HG02870 (cell line): ENCODE results near the gene HEXD.
"Not testable (repeated sequence)": the region's sequence is repeated elsewhere in the genome, so short reads cannot be mapped to it uniquely, and the experiment has no call there.

Source experiments
- ATAC-seq: cut with Tn5 transposase; IDR thresholded peaks from one replicate; pipeline ENCODE4 v1.9.1; 2021; ENCODE audit warnings: mild to moderate bottlenecking, moderate library complexity; ENCODE audit not compliant: unreplicated experiment

The HEXD gene

DNA sequence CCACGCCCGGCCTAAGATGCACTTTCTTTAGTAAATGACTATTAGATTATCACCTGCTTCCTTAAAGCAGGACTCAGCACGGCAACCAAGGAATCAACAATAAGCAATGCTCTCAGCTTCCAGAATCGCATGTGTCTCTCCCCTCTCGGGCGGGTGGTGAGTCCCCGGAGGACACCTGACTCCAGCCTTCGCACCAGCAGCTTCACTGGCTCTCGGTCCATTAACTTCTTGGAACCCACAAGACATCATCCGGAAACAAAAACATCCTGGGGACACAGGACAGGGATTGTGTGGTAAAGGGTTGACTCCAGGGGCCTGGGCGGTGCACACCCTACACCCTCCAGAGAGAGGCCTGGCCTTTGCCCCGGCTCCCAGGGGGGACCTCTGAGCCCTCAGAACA, 23.9 kb upstream of the HEXD start:
- no peak for ATAC-seq

DNA sequence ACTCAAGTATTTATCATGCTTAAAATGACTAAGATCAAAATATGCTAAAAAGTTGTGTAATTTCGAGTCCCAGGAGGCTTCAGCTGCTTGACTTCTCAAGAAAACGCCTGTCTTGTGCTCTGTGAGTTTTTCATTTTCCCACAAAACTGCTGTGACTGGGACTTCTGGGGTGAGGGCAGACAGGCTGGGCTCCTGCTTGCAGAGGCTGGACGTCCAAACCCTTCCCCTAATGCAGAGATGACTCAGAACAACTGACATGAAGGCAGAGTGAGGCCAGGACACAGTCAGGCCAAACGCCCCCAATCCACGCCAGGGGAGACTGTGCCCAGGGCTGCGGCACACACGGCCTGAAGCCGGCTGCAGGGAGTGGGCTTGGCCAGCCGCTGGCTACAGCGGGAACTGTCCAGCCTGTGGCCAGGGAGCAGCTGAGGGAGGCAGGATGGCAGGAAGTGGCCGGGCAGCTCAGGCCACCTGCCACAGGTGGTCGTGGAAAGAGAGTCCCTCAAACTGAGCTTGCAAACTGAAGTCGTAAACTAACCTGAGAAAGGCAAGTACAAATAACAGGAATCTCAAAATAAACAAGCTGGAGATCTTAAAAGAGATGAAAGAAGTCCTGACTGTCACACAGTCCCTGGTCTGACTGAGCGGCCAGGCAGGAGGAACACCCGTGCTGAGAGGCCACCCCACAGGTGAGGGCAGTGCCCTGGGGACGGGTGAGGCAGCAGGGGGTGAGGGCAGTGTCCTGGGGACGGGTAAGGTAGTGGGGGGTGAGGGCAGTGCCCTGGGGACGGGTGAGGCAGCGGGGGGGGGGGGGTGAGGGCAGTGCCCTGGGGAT, 21.3 kb upstream of the HEXD start:
- no peak for ATAC-seq

DNA sequence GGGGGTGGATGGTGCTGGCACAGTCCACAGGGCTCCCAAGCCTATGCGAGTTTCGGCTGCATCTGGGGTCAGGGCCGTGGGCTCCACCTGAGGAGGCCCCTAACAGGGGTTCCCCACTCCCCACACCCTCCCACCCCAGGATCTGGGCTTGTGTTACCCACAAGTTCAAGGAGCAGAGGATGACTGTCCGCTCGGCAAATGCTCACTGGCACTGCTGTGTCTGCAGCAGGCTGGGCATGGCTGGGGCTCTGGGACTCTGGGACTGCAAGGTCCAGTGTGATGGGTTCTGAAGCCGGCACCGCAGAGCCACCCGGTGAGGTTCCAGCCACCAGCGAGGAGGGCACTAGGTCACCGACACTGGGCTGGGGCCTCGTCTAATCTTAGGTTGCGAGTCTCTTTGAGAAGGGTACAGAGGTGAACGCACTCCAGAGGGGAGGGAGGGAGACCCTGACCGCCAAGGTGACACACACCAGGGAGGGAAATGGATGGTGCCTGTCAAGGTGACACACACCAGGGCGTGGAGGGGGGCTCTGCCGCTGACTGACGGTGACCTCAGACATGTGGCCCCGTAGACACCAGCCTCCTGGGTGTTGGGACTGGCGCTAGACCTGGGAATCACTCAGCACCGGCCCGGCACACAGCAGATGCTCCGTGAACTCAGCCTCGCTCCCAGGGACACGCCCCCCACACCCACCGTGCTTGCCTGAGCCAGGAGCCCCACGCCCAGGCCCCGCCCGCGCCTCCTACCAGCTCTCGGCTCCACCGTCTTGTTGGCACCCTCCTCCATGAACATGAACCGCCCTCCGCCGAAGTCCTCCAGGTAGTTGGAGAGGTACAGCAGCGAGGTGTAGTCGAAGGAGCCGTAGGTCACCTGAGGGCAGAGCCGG, 20.5 kb upstream of the HEXD start:
- ATAC-seq = no peak

DNA sequence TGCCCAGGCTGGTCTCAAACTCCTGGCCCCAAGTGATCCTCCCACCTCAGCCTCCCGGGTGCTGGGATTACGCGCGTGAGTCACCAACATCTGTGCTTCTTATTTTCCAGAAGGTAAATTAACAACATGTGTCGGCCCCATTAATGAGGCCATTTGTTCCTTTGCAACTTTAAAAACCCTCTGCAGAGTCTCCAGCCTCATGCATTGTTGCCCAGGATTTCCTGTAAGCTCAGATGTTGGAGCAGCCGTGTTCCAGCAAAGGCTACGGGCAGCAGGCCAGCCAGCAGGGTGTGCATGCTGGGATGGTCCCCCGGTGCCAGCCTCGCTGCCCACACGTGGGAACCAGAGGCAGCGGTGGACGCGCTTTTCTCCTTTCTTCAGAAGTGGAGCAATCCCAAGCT, 19.1 kb upstream of the HEXD start:
- no peak for ATAC-seq

DNA sequence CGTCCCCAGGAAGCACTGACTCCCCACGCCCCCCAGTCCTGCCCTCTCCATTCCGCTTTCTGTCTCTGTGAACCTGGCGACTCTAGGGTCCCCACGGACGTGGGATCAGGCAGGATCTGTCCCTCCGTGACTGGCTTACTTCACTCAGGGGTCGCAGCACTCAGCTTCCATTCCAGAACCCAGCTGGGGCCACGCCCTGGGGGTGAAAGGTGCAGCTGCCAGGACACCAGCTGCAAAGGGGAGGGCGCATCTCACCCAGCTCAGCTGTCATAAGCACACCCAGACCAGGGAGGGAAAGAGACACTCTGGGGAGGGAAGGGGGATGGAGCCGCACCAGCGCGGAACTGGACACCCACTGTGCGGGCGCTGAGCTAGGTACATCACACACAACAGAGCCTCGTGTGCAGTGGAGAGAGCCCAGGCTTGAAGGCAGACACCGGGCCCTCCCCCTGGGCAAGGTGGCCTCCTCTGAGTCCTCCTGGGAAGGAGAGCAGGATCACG, 18.5 kb upstream of the HEXD start:
- no peak for ATAC-seq

DNA sequence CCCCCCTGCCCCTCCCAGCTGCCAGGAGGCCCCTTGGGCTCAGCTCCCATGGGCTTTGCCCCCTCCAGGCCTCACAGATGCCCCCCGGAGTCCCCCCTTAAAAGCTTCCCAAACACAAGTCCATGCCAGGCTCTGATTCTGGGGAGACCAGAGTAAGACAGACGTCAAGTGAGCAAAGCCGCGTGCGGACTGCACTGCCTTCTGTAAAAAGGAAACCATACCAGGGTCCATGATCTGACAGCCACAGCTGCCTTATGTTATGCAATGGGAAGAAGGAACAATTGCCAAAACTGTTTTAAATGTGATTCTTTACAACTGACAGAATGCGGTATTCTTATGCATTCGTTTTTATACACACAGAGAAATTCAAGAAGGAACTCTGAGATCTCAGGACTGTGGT, 17.9 kb upstream of the HEXD start:
- no peak for ATAC-seq

DNA sequence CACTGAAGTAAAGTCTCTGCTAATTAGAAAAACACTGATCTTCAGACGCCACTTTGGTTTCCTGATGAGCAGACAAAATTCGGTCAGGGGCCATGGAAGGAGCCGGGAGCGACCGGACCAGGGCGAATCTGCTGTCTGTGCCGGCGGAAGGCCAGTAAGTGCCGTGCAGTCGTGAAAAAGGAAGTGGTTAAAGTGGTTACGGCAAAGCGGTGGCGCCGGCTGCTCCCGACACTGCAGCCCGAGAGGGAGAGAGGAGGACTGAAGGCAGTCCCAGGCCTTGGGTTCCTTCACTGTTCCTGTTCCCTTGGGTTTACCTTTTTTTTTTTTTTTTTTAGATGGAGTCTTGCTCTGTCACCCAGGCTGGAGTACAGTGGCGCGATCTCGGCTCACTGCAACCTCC, 17.3 kb upstream of the HEXD start:
- ATAC-seq = no peak

DNA sequence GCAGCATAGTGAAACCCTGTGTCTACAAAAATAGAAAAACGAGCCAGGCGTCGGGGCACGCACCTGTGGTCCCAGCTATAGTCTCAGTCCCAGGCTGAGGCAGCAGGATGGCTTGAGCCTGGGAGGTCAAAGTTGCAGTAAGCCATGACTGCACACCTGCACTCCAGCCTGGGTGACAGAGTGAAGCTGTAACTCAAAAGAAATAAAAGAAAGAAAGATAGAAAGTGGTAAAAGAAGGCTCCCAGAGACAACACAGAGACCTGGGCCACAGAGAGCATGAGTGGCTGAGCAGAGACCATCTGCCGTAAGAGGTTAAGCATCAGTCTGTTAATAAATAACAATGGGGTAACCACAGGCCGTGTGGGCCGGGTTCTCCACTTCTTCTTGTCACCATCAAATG, 15.3 kb upstream of the HEXD start:
- ATAC-seq = no peak

DNA sequence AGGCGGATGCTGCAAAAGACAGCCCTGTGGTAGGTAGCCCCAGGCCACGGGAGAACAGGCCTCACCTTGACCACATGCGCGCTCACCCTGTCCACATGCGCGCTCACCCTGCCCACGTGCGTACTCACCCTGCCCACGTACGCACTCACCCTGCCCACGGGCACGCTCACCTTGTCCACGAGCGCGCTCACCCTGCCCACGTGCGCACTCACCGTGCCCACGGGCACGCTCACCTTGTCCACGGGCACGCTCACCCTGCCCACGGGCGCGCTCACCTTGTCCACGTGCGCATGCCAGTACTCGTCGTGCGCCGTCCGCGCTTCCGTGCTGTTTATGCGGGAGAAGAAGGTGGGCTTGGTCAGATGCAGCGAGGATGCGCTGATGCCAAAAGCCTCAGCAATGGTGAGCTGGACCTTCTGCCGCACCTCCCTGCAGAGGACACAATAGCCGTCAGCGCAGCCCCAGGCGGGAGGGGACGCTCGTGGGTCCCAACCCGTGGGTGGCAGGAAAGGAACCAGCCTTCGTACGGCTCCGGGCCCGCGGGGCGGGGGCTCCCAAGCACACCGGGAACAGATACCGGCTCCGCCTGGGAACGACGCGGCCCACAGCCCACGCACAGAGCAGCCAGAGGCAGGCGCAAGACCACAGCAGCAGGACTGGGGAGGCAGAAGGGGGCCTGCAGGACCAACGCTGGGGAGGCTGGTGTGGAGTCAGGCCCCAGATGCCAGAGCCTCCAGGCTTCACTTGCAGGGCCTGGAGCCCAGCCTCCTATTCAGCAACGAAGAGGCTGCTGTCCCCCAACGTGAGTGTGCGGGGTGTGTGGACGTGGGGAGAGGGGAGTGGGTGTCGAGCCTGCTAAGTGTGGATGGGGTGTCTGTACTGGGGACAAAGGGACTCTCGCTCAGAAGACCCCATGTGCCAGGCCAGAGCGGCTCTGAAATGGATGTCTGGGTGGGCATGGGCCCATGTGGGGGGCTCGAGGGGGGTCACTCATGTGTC, 14.2 kb upstream of the HEXD start:
- ATAC-seq = no peak

DNA sequence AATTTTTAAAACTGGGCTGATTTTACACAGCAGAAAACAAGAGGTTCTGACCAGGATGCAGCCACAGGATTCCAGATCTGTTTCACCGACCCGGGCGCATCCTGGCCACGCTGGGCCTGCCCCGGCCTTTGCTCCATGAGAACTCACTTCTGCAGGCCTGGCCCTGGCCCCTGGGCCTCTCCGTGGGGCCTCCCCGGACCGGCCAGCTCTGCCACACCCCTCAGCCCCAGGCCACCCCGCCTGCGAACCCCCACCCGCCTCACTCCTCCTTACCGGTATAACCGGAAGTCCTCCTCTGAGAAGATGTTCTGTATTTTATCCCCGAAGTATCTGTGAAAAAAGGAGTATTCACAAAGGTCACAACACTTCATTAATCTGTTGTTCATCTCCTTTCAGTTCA, 13.1 kb upstream of the HEXD start:
- no peak for ATAC-seq

DNA sequence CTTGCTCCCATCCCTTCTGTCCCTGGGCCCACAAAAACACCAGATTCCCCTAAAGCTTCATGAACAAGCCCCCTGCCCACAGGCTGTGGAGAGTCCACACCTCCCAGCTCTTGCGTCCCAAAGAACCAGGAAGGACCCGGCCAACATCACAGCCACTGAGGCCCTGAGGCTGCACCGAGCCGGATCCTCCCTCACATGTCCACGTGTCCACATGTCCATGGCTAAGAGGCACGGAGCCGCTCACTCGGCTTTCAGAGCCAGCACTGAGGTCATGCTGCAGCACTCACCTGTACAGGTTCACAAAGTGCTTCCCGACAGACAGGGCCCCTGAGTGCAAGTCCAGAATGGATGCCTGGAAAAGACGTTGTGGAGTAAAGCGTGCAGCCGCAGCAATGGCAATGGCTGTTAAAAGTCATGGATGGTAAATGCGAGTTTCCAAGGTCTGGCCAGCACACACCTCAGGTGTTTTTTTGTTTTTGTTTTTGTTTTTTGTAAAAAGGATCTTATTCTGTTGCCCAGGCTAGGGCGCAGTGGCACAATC, 11.9 kb upstream of the HEXD start:
- no peak for ATAC-seq

DNA sequence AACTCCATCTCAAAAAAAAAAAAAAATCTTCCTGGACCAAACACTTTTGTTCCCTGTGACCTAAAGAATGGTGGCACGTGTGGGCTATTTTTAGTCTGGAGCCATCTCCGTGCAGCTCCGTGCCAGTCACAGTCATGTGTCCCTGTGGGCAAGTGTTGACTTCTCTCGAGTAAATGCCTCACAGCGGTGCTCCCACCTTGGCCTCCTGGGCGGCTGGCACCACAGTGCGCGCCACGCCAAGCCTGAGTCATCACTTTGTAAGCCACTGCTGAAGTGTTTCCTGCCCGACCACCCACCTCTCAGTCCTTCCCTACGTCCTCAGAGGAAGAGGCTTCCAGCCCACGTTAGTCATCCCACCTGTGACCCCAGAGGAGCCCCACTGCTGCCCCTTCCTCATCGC, 10.9 kb upstream of the HEXD start:
- ATAC-seq = no peak

DNA sequence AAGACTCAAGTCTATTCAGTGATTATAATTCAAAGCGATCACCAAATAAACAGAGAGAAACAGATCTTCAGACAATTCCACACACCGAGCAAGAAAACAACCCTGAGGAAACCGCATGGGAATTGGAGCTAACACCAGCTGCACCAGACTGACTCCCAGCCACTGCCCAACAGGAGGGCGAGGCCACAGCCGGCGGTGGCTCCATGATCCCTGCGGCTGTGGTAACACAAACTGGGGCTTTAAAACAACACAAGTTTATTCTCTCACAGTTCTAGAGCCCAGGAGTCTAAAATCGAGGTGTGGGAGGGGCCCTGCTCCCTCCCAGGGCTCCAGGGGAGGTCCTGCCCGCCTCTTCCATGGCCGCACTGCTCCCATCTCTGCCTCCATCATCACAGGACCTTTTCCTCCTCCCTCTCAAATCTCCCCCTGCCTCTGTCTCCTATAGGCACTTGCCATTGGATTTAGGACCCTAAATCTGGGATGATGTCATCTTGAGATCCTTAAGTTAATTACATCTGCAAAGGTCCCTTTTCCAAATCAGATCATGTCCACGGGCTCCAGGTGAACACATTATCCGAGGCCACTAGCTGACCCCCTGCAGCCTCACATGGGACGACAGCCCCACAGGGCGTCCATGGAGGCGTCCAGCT, 9.7 kb upstream of the HEXD start:
- ATAC-seq = no peak

DNA sequence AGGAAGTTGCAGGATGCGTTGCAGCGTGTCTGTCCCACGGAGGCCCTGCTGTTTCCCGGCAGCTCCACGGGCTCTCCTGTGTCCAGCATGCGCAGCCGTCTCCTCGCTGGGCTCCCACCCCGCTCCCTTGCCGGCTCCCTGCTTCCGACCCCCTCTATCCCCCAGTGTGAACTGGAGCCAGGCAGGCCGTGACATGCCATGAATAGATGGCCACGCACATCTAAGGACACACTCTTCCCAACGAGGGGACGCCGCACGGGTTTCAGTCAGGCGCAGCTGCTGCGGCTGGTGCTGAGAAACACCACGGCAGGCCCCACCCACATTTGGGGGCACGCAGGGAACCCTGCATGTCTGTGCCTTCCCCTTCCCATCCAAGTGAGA, 9.2 kb upstream of the HEXD start:
- ATAC-seq = no peak

DNA sequence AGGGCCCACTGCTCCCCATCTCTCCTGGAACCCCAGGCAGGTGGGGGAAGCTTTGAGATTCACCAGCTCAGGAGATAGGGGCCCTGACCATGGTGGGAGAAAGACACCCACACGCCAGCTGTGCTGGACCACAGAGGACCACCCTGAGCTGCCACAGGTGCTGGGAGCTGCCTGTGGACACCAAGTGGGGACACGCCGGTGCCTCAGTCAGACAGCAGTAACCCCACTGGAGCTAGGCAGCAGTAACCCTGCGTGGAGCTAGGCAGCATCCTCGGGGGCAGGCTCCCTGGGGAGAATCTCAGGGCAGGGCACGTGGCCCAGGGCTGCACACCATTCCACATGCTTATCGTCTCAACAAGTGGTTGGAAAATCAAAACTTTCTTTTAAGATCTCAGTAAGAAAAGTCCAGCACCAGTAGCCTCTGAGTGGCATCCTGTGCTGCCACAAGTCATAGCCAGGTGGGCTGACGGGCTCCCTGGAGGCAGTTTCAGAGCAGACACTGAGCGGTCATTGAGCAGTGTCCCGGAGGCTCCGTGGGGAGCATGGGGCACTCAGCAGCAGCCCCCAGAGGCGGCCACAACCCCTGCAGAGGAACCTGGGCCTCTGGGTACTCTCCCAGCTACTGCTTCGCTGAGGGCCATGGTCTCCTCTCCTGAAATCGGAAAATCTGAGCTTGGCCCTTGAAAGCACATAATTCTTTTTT, 8.0 kb upstream of the HEXD start:
- ATAC-seq = no peak

DNA sequence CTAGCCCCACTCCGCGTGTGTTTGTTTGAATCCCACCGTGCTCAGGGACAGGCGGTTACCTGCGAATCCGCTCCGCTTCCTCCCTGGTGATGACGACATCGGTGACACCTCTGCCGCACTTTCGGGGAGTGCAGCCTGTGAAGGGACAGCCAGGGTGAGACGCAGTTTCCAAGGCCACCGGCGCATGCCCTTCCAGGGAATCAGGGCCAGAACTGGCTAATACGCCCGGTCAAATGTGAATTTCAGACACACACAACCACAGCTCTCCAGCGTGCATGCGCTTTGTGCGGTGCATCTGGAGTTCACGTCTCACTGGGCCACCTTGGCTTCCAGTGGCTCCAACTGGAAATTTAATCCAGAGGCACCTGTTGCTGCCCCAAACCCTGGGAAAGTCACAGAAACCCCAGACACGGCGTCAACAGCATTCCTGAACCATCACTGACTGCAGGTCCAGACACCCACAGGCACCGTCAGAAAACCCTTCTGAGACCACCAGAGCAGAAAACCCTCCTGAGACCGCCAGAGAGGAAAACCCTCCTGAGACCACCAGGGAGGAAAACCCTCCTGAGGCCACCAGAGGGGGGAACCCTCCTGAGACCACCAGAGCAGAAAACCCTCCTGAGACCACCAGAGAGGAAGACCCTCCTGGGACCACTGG, 6.6 kb upstream of the HEXD start:
- no peak for ATAC-seq

DNA sequence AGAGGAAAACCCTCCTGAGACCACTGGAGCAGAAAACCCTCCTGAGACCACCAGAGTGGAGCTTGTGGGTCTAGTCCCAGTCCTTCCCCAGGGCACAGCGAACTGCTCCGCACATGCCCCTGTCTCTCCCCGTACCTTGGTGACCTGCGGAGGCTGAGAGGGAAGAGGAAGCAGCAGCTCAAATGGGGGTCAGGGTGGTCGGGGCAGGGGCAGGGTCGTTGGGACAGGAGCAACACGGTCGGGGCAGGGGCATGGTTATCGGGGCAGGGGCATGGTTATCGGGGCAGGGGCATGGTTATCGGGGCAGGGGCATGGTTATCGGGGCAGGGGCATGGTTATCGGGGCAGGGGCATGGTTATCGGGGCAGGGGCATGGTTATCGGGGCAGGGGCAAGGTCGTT, 6.1 kb upstream of the HEXD start:
- ATAC-seq = not testable (repeated sequence)

DNA sequence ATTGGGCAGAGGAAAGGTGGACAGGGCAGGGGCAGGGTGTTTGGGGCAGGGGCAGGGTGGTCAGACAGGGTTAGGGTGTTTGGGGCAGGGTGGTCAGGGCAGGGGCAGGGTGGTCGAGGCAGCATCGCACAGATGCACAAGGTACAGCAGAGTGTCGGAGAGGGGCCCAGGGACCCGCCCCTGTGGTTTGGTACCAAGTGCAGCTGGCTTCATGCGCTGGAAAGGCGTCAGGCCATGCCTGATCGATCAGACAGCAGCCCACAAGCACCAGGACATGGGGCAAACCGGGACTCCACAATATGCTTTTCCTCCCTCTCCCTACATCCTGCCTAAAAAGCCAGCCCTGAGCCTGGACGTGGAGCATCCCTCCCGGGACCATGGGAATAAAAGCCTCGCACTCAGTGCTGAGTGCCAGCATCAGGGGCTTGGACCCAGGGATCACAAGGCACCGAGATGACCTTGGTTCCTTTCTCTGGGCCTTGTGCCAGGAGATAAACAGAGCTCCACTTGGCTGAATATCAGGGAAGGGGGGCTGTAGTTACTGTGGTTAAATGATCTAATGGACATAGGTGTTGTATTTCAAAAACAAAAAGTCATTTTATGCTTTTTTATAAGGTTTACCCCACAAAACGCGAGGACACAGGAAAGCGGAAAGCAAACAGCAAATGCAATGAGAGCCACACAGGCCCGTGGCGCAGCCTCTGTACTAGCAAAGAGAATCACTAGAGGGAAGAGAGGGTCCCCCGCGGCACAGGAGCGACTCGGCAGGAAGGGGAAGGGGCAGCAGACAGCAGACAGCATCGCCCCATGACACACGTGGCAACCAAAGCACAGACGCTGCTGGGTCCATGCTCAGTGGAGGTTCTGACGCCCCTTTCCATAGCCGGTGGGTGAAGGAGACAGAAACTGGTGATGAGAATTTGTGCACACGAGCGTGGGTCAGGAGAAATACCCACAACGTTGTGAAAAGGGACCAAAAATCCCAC, 5.3 kb upstream of the HEXD start:
- no peak for ATAC-seq
